ENCODE measurements around the gene SMARCA5. TPM values are rescaled to one million over a fixed set of nuclear protein-coding genes. Genes with fewer than 3 reads are reported as not detected.

Gene SMARCA5
- total and polyA plus RNA-seq, 9 of the 15 experiments (the other 6 are each of a cell fraction or from before 2014, with no cell fraction given): 21.6 to 57.8 (median 34.6) TPM

DNA sequence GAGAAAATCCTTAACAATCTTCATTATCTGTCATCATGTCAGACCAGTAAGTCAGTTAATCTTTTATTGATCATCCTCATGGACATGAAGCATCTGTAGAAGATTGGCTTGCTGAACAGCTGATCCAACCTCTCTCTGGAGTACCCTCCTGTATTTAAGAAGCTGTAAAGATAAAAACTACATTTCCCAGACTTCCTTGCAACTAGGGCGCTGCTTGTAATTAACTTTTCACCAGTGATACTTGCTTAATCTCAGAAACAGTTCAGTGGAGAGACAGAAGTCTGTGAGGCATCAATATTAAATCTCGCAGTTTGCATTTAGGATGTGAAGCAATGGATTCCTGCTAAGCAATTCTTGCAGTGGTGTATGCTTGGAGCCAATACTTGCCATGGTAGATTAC, 36.0 kb upstream of the SMARCA5 start (continued):
- TF ChIP-seq, protein P1, sequence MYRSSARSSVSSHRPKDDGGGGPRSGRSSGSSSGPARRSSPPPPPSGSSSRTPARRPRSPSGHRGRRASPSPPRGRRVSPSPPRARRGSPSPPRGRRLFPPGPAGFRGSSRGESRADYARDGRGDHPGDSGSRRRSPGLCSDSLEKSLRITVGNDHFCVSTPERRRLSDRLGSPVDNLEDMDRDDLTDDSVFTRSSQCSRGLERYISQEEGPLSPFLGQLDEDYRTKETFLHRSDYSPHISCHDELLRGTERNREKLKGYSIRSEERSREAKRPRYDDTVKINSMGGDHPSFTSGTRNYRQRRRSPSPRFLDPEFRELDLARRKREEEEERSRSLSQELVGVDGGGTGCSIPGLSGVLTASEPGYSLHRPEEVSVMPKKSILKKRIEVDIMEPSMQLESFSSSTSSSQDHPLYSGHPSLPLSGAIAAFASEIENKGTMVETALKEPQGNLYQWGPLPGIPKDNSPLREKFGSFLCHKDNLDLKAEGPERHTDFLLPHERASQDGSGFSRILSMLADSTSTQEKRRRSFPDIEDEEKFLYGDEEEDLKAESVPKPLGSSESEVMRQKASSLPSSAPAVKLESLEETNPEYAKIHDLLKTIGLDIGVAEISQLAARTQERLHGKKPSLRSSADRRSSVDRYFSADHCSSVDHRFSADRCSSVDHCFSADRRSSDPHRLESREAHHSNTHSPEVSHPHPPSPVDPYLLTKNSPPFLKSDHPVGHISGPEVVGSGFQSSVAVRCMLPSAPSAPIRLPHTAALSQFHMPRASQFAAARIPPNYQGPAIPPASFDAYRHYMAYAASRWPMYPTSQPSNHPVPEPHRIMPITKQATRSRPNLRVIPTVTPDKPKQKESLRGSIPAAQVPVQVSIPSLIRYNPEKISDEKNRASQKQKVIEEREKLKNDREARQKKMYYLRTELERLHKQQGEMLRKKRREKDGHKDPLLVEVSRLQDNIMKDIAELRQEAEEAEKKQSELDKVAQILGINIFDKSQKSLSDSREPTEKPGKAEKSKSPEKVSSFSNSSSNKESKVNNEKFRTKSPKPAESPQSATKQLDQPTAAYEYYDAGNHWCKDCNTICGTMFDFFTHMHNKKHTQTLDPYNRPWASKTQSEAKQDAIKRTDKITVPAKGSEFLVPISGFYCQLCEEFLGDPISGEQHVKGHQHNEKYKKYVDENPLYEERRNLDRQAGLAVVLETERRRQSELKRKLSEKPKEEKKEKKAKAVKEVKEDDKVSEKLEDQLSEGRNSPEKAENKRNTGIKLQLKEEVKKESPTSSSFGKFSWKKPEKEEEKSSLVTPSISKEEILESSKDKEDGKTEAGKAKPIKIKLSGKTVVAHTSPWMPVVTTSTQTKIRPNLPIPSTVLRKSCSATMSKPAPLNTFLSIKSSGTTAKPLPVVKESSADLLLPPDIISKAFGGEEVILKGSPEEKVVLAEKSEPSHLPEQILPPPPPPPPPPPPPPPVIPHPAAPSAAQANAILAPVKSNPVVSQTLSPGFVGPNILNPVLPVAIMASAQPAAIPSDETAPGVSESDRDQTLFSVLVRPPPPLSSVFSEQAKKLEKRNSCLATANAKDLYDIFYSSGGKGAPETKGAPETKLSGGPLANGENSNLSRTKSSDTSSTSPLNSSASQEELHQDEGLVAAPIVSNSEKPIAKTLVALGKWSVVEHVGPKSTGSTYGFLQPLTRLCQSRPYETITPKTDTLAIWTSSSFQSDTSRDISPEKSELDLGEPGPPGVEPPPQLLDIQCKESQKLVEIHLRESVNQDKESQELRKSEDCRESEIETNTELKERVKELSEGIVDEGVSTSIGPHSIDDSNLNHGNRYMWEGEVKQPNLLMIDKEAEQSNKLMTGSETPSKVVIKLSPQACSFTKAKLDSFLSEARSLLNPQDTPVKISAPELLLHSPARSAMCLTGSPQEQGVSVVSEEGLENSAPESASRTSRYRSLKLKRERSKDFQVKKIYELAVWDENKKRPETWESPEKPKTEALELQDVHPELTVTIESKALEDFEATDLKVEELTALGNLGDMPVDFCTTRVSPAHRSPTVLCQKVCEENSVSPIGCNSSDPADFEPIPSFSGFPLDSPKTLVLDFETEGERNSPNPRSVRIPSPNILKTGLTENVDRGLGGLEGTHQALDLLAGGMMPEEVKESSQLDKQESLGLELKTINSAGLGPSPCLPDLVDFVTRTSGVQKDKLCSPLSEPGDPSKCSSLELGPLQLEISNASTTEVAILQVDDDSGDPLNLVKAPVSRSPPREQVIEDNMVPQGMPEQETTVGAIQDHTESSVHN (IDR thresholded peaks at IDR 0.05; ENCODE audit: borderline replicate concordance in 1 of 2, low read depth in 1 of 2): no peak
- TF ChIP-seq ZNF79 (CRISPR knock-in tag; IDR thresholded peaks at IDR 0.05; ENCODE audit: low read depth): no peak

All from K562 (cell line).